HG03565 (cell line): Measurements from ENCODE around the gene UXS1.
"Not testable (repeated sequence)": the region's sequence is repeated elsewhere in the genome, so short reads cannot be mapped to it uniquely, and the experiment has no call there.

ENCODE experiments used
- ATAC-seq: cut with Tn5 transposase; IDR thresholded peaks from one replicate; pipeline ENCODE4 v1.9.1; 2021; ENCODE audit warnings: mild to moderate bottlenecking, moderate library complexity; ENCODE audit not compliant: unreplicated experiment

Gene UXS1

GRCh38 chr2:106193977-106194778 lies at the start of gene UXS1:
Gene UXS1 (minus strand): TSS chr2:106194301. CDS start chr2:106194241, 60 bp downstream.
- peak; percentile 67 for ATAC-seq

GRCh38 chr2:106239491-106239890 lies 45.4 kb upstream of the UXS1 start:
- ATAC-seq = not testable (repeated sequence)

- not testable (repeated sequence) for ATAC-seq
These were observed 41.3 kb upstream of the UXS1 start for GRCh38 chr2:106235392-106235791.

- no peak for ATAC-seq
These were observed 39.2 kb upstream of the UXS1 start for GRCh38 chr2:106233350-106233706.

- ATAC-seq = no peak
These were observed 38.7 kb upstream of the UXS1 start for GRCh38 chr2:106232638-106233349.

- ATAC-seq = no peak
These were observed 29.2 kb upstream of the UXS1 start for GRCh38 chr2:106223347-106223746.

- ATAC-seq = not testable (repeated sequence)
These were observed 28.0 kb upstream of the UXS1 start for GRCh38 chr2:106222057-106222456.

- no peak for ATAC-seq
These were observed 25.7 kb upstream of the UXS1 start for GRCh38 chr2:106219813-106220212.

- not testable (repeated sequence) for ATAC-seq
These were observed 25.1 kb upstream of the UXS1 start for GRCh38 chr2:106219157-106219556.

GRCh38 chr2:106208874-106209273 lies 14.8 kb upstream of the UXS1 start:
- no peak for ATAC-seq

- ATAC-seq = no peak
These were observed 14.3 kb upstream of the UXS1 start for GRCh38 chr2:106208399-106208798.

GRCh38 chr2:106207246-106207645 lies 13.1 kb upstream of the UXS1 start:
- ATAC-seq = no peak

GRCh38 chr2:106205488-106205887 lies 11.4 kb upstream of the UXS1 start:
- ATAC-seq = no peak

GRCh38 chr2:106204551-106204950 lies 10.4 kb upstream of the UXS1 start:
- ATAC-seq = not testable (repeated sequence)

GRCh38 chr2:106201661-106202060 lies 7.6 kb upstream of the UXS1 start:
- ATAC-seq = no peak

- no peak for ATAC-seq
These were observed 3.8 kb upstream of the UXS1 start for GRCh38 chr2:106197878-106198277.

- no peak for ATAC-seq
These were observed 1.9 kb upstream of the UXS1 start for GRCh38 chr2:106195981-106196380.

- no peak for ATAC-seq
These were observed 1.4 kb upstream of the UXS1 start for GRCh38 chr2:106195456-106195855.

- no peak for ATAC-seq
These were observed 468 bp downstream of the UXS1 start for GRCh38 chr2:106193690-106193976.

GRCh38 chr2:106192752-106193689 lies 1.1 kb downstream of the UXS1 start:
- peak; percentile 43 for ATAC-seq

- no peak for ATAC-seq
These were observed 2.5 kb downstream of the UXS1 start for GRCh38 chr2:106191511-106192016.
